ENCODE measurements around the gene PRDX1. TPM values are rescaled to one million over a fixed set of nuclear protein-coding genes. Genes with fewer than 3 reads are reported as not detected.

Gene PRDX1
- total and polyA plus RNA-seq, 2 of the 4 experiments (the other 2 are of a cell fraction): 612 to 883 TPM

DNA sequence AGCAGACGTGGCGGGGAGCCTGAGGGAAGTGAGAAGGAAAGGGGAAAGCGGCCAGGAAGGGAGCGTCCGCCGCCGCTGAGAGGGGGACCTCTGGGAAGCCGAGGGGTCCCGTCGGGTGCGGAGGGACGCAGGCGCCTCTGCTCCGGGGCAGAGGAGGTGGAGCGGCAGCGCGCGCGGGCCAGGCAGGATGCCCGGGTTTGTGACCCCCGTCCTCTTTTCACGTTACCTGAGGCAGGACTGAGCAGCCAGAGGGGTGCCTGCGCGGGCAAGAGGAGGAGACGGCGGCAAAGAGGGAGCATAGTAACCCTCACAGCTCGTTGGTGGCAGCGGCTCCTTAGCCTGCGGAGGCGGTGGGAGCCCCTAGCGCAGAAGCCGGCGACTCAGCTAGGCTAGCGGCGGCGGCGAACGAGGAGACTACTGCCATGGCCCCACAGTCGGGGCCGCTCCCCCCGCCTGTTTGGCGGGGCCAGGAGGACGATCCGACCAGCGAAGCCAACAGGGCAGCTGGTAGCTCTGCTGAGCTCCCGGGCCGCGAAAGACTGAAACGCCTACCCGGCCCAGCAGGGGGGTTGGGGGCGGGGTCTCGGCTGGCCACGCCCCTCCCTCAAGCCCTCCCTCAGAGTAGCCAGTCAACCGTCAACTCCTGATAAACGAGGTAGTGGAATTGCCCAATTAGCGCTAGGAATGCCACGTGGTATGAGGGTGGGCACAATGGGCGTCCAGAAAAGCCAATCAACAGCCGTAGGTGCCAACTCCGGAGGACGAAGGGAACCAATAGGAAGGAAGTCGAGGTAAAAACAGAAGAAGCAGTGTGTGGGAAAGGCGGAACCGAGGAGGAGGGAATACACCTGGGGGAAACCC lies 30.8 kb downstream of the PRDX1 start, which contains the start of gene TESK2:
TESK2 (minus strand) TSS at position 538 of the 861 bp plus-strand sequence. CDS start 33,378 bp downstream, outside the sequence.
- Histone ChIP-seq H3K27me3 (ENCODE audit: control insufficient read depth, insufficient read depth, low read length) (no peaks in the 10 kb centered on the region), H3K18ac (ENCODE audit: low read depth, low read length) (no peak within 1 kb of the TSS), H3K9me3 (ENCODE audit: control insufficient read depth, insufficient read depth, low read length) (no peaks in the 10 kb centered on the region), H2BK20ac (ENCODE audit: low read depth, low read length) (no peak within 1 kb of the TSS), H3K36me3 (ENCODE audit: control insufficient read depth, insufficient read depth, low read length) (no peaks in the 10 kb centered on the region), H3K4ac (ENCODE audit: low read depth, low read length) (no peak within 1 kb of the TSS), H2AFZ (replicated peaks; ENCODE audit: low read length, poor library complexity) (peak within 1 kb of the TSS; percentile 85), H3K9me1 (ENCODE audit: insufficient read depth, low read length) (no peaks in the 10 kb centered on the region), H3K4me3 (ENCODE audit: insufficient read depth, low read depth, low read length) (peak within 1 kb of the TSS; percentile 63), H3K4me2 (ENCODE audit: low read depth, low read length) (peak within 1 kb of the TSS; percentile 90), H3K9ac (ENCODE audit: low read depth, low read length) (peak within 1 kb of the TSS; percentile 63), H3K56ac (ENCODE audit: extremely low read depth, insufficient read depth, low read length) (no peak within 1 kb of the TSS), H2BK5ac (ENCODE audit: low read depth, low read length, poor library complexity, severe bottlenecking) (no peak within 1 kb of the TSS), H2BK15ac (ENCODE audit: low read depth, low read length) (no peak within 1 kb of the TSS), H3K27ac (ENCODE audit: insufficient read depth, low read length) (peak within 1 kb of the TSS; percentile 8), H3K79me1 (ENCODE audit: low read depth in 1 of 2, low read length in 2 of 2) (no peaks in the 10 kb centered on the region), H4K5ac (ENCODE audit: low read depth, low read length) (no peak within 1 kb of the TSS), H3K23ac (ENCODE audit: low read depth, low read length) (peak within 1 kb of the TSS; percentile 76), H2BK120ac (ENCODE audit: low read depth, low read length) (no peak within 1 kb of the TSS), H4K20me1 (ENCODE audit: insufficient read depth, low read length) (no peaks in the 10 kb centered on the region), H3K14ac (replicated peaks; ENCODE audit: low read depth, low read length) (0 out of 2 replicates have a peak within 1 kb of the TSS, but pooled peaks have one; percentile 73), H4K8ac (ENCODE audit: low read depth in 2 of 2, low read length in 2 of 2) (no peak within 1 kb of the TSS; a peak in 1 of 4 replicates), H2AK5ac (ENCODE audit: low read depth, low read length) (no peak within 1 kb of the TSS), H4K91ac (ENCODE audit: insufficient read depth, low read depth, low read length) (no peak within 1 kb of the TSS), H2AK9ac (replicated peaks; ENCODE audit: low read depth, low read length, poor library complexity) (no peak within 1 kb of the TSS), H3K4me1 (ENCODE audit: control insufficient read depth, insufficient read depth, low read length) (no peaks in the 10 kb centered on the region)
- in situ Hi-C loops (cut with MboI; ENCODE audit: low sequenced_read_pairs) (loop anchor here (5.0 kb wide), 2 partner anchors 144 to 479 kb away; partner anchors contain the start of genes HECTD3 and UROD), dilution Hi-C loops (cut with HindIII; ENCODE audit: low sequenced_read_pairs, unreplicated experiment) (no loop called here), intact Hi-C loops (cut with micrococcal nuclease) (loop anchor here (2.0 kb wide), 3 partner anchors 80 to 476 kb away; no protein-coding TSS in a partner anchor)
- POLR2A ChIA-PET (ENCODE audit: unreplicated experiment): interaction anchor here (0.6 kb wide), 1 partner anchor 185 kb away, joined by 4 read pairs; no protein-coding TSS in a partner anchor
- ATAC-seq (ENCODE audit: low read depth) (peak; percentile 96), DNase-seq (peak; percentile 99)
- no TSS peak for BruUV-seq (replicated peaks)
- 1% methylated on average over 44 of the region's 64 CpGs; no CpG with 5 or more reads in 1 of the 2 experiments for WGBS, 2 experiments (ENCODE audit: extremely low coverage in 2 of 2, insufficient read length in 1 of 2)
- CTCF ChIA-PET: interaction anchor here (0.5 to 4.5 kb wide), 6 partner anchors 9 to 192 kb away, joined by 3 to 95 read pairs (median 3); partner anchors contain the start of gene MMACHC
- TF ChIP-seq FOS (IDR thresholded peaks at IDR 0.05; ENCODE audit: low read depth, low read length) (peak; percentile 55; the same call in 1 of the 2 replicates), RAD21 (IDR thresholded peaks at IDR 0.05; ENCODE audit: low read length) (no peak), MAZ (IDR thresholded peaks at IDR 0.05; ENCODE audit: borderline replicate concordance, low read depth, low read length) (peak; percentile 79; the same call in 1 of the 2 replicates), MAFK (IDR thresholded peaks at IDR 0.05; ENCODE audit: low read depth, low read length) (no peak), CEBPB (IDR thresholded peaks at IDR 0.05; ENCODE audit: low read depth, low read length) (peak; percentile 95), POLR2A (IDR thresholded peaks at IDR 0.05; ENCODE audit: low read depth, low read length) (peak; percentile 62; the same call in 1 of the 2 replicates), MXI1 (IDR thresholded peaks at IDR 0.05; ENCODE audit: borderline replicate concordance, low read depth, low read length) (0 out of 2 replicates have a peak, but pooled peaks have one; percentile 34)
- TF ChIP-seq, protein P1, sequence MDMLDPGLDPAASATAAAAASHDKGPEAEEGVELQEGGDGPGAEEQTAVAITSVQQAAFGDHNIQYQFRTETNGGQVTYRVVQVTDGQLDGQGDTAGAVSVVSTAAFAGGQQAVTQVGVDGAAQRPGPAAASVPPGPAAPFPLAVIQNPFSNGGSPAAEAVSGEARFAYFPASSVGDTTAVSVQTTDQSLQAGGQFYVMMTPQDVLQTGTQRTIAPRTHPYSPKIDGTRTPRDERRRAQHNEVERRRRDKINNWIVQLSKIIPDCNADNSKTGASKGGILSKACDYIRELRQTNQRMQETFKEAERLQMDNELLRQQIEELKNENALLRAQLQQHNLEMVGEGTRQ (IDR thresholded peaks at IDR 0.05; ENCODE audit: low read depth, low read length): peak; percentile 95
- TF ChIP-seq, protein P2, sequence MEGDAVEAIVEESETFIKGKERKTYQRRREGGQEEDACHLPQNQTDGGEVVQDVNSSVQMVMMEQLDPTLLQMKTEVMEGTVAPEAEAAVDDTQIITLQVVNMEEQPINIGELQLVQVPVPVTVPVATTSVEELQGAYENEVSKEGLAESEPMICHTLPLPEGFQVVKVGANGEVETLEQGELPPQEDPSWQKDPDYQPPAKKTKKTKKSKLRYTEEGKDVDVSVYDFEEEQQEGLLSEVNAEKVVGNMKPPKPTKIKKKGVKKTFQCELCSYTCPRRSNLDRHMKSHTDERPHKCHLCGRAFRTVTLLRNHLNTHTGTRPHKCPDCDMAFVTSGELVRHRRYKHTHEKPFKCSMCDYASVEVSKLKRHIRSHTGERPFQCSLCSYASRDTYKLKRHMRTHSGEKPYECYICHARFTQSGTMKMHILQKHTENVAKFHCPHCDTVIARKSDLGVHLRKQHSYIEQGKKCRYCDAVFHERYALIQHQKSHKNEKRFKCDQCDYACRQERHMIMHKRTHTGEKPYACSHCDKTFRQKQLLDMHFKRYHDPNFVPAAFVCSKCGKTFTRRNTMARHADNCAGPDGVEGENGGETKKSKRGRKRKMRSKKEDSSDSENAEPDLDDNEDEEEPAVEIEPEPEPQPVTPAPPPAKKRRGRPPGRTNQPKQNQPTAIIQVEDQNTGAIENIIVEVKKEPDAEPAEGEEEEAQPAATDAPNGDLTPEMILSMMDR (conservative IDR thresholded peaks at IDR 0.05; ENCODE audit: low read depth, low read length): 0 out of 2 replicates have a peak, but pooled peaks have one; percentile 14

Data from IMR-90 (cell line).